GM10266 (cell line): ENCODE data around the gene SHB.
"Not testable (repeated sequence)": the region's sequence is repeated elsewhere in the genome, so short reads cannot be mapped to it uniquely, and the experiment has no call there.

ENCODE experiments used
- DNase-seq: peaks from one replicate; pipeline ENCODE4 v3.0.0; 2012; ENCODE audit errors: extremely low spot score
- CTCF ChIP-seq: IDR thresholded peaks from 2 replicates; pipeline ENCODE4 v1.5.1; 2012; ENCODE audit warnings: mild to moderate bottlenecking, low read depth; ENCODE audit not compliant: control insufficient read depth, insufficient read depth; ENCODE audit errors: missing control alignments

The SHB gene

GRCh38 chr9:37967014-37967760, 101.8 kb downstream of the SHB start:
- peak; percentile 15 for TF ChIP-seq CTCF
- DNase-seq, result no peak

GRCh38 chr9:37966412-37967013, 102.5 kb downstream of the SHB start:
- TF ChIP-seq CTCF, result no peak
- DNase-seq, result no peak

GRCh38 chr9:37965676-37966345, 103.2 kb downstream of the SHB start:
- not testable (repeated sequence) for DNase-seq

GRCh38 chr9:37965116-37965515, 103.9 kb downstream of the SHB start:
- no peak for TF ChIP-seq CTCF
- no peak for DNase-seq

GRCh38 chr9:37964740-37965081, 104.3 kb downstream of the SHB start:
- DNase-seq, result no peak
- no peak for TF ChIP-seq CTCF

- no peak for DNase-seq
- no peak for TF ChIP-seq CTCF
These were observed 104.9 kb downstream of the SHB start for GRCh38 chr9:37963936-37964739.

- DNase-seq, result no peak
- TF ChIP-seq CTCF, result no peak
These were observed 107.7 kb downstream of the SHB start for GRCh38 chr9:37961351-37961750.
